ENCODE data around the gene UQCRC1.

UQCRC1 gene

GRCh38 chr3:48600711-48601621 lies 8.5 kb downstream of the UQCRC1 start:
- FAIRE-seq, result no peak

DNA sequence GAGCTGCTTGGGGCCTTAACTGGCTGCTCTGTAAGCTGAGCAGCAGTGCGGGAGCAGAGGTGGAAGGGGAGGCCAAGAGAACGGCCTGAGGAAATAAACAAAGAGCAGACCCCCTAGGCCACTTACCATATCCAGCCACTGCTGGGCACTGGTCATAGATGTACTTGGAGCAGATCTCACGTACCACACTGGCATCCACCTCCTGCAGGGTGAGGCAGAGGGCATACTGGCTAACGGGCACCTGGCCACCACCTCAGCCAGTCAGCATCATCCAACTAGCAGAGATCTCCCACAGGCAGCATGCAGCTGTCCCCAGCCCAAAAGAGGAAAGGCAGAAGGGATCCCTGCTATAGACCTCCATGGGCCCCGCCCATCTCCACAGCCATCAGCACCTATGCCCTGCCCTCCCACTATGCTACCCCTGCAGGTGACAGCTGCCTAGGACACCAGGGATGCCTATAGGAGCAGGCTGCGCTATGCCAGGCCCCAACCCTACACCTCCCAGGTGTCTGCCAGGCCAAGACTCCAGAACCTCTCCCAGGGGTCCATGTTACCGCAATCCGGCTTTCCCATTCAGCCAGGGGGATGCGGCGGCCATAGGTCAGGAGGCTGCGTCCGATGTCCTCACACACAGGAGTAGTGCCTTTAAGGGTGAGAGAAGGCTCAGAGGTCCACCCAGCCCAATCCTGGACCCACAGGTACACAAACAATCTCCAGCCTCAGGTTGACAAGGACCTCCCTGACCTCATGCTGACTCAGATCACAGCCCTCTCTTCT lies 9.7 kb downstream of the UQCRC1 start:
- FAIRE-seq, result no peak
- DNase-seq (ENCODE audit: insufficient read length, low spot score), result no peak

More at GRCh38 chr3:48600711-48601621, 8.5 kb downstream of the UQCRC1 start:
- DNase-seq (ENCODE audit: insufficient read length, low spot score), result no peak

DNA sequence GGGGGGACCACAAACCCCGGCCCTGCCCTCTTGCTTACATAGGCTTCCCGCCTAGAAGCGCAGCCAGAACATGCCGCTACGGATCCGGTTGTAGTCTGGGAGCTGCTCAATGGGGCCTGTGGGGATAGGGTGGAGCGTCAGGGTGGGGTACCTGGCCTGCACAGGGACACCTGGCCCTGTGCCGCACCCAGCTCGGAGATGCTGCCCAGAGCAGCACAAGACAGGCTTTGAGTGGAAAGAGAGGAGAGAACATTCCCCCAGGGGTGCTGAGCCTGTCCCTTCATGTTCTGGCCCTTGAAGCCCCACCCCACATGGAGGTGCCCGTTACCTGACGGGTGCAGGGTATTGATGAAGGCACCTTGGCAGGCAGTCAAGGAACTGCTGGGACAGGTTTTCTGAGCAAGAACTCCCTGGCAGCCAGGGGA lies 10.4 kb downstream of the UQCRC1 start:
- DNase-seq (ENCODE audit: insufficient read length, low spot score) (no peak), FAIRE-seq (no peak)

GRCh38 chr3:48598323-48599076 lies 10.9 kb downstream of the UQCRC1 start:
- FAIRE-seq, result no peak
- no peak for DNase-seq (ENCODE audit: insufficient read length, low spot score)

GRCh38 chr3:48597408-48597800 lies 12.0 kb downstream of the UQCRC1 start:
- no peak for FAIRE-seq
- DNase-seq (ENCODE audit: insufficient read length, low spot score), result no peak

GRCh38 chr3:48596676-48597407 lies 12.6 kb downstream of the UQCRC1 start:
- no peak for FAIRE-seq
- DNase-seq (ENCODE audit: insufficient read length, low spot score), result no peak

DNA sequence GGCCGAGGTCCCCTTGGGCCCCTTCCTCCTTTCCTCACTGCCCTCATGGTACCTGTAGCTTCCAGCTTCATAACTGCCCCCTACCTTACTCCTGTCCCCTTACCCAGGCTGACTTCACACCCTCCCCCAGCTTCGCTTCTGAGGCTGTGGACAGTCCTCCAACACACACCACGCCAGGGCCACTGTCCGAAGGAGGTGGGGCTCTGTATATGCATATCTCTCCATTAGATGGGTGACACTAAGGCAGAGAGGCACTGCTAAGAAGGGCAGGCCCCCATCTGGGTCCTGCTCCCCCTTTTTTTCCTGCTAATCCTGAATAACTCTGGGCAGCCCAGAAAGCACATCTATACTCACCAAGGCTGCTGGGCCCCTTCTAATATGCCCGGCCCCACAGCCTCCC lies 13.3 kb downstream of the UQCRC1 start:
- FAIRE-seq (no peak), DNase-seq (ENCODE audit: insufficient read length, low spot score) (no peak)

DNA sequence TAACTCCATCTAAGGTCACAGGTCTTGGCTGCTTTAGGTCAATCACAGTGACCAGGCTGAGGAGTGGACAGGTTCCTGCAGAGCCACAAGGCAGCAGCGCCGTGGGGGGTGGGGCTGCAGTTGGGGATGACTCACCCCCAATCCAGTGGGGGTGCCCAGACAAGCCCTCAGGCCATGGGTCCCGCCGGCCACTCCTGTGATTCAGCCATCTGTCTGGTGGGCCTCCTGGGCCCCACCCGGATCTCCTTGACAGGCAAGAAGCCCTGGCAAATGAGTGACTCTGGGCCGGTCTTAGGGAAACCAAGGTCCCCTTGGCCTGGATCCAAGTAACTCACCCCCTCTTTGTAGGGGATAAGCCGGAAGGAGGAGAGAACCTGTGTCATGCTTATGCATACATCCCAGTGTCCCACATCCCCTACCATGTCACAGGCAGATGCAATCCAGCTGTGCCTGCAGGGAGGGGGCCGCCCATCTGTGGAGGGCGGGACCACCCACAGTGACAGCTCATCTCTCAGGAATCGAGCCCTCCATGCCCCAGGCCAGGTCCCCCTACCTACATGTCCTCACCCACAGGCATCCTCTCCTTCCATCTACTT lies 13.8 kb downstream of the UQCRC1 start:
- FAIRE-seq, result no peak
- DNase-seq (ENCODE audit: insufficient read length, low spot score), result no peak

GRCh38 chr3:48595075-48595525 lies 14.3 kb downstream of the UQCRC1 start, which contains the start of gene COL7A1:
Gene COL7A1 (minus strand): TSS chr3:48595329. CDS start chr3:48595159, 170 bp downstream.
- DNase-seq (ENCODE audit: insufficient read length, low spot score) (no peak), FAIRE-seq (no peak)

DNA sequence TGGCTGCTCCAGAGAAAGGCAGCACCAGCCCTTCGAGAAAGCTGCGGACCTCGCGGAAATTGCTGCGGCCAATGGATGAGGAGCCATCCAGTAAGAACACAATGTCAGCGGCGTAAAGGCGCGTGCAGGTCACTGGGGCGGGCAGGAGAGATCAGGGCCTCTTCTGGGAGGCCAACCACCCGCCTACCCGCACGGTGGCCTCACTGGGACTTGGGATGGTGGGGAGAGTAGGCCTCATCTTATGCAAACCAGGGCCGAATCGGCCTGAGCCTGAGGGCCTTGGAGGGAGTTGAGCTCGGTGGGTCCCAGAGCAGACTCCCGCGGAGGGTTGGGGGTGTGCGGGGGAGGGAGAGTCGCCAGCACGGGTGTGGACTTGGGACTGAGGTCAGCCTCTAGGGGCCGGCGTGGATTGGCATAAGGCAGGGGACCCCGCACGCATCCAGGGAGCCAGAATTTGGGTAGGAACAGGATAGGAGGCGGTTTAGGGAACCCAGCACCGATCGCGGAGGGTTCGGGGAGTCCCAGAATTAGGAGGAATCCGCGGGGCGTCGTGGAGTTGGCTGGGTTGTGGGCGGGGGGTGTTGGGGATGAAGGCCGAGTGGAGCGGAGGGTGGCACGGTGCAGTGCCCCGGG lies 14.9 kb downstream of the UQCRC1 start:
- DNase-seq (ENCODE audit: insufficient read length, low spot score), result no peak
- no peak for FAIRE-seq

GRCh38 chr3:48593337-48593736 lies 16.1 kb downstream of the UQCRC1 start:
- DNase-seq (ENCODE audit: insufficient read length, low spot score) (no peak), FAIRE-seq (no peak)

DNA sequence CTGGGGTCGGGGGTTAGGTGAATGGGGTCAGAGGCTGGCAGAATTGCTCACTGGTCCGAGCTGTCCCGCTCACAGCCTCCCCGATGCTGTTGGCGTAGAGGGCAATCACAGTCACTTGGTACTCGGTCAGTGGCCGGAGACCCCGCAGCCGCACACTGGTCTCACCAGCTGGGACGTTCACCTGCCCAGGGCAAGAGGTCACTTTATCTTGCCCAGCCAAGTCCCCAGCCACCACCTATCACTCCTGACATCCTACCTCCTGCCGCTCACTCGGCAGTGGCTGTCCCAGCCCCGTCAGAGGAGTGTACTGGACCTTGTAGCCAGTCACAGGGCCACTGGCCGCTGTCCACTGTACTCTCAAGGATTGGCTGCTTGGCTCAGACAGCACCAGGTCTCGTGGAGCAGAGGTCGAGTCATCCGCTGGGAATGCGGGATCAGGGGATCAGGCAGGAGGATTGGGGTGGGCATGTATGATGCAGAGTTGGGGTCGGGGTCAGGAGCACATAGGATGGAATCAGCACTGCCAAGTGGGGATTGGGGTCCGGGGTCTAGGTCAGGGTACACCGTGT lies 16.8 kb downstream of the UQCRC1 start:
- no peak for FAIRE-seq
- no peak for DNase-seq (ENCODE audit: insufficient read length, low spot score)

DNA sequence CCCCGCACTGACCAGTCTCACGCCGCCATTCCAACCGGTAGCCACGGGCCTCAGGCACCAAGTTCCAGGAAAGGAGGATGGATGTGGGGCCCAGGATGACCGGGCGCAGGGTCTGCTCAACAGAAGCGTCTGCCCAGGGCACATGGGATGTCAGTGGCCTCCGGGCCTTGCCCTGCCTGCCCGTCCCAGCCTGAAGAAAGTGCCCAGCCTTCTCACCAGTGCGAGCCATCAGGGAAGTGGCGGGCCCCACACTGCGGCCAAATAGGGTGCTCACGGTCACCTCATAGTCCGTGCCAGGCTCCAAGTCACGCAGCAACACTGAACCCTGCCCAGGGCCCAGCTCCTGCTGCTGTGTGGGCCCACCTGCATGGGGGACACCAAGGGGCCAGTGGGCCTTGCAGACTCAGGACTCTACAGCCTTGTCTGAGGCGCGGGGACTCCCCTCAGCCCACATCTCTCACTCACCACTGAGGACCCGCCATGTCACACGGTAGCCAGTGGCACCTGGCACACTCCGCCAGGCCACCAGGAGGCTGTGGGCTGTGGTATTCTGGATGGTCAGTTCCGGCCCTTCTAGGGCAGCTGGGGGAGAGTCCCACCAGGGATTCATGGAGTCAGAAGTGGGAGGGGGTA lies 17.4 kb downstream of the UQCRC1 start:
- FAIRE-seq (no peak), DNase-seq (ENCODE audit: insufficient read length, low spot score) (no peak)

- FAIRE-seq (no peak), DNase-seq (ENCODE audit: insufficient read length, low spot score) (no peak)
Measured at GRCh38 chr3:48591436-48591835, 18.0 kb downstream of the UQCRC1 start.

DNA sequence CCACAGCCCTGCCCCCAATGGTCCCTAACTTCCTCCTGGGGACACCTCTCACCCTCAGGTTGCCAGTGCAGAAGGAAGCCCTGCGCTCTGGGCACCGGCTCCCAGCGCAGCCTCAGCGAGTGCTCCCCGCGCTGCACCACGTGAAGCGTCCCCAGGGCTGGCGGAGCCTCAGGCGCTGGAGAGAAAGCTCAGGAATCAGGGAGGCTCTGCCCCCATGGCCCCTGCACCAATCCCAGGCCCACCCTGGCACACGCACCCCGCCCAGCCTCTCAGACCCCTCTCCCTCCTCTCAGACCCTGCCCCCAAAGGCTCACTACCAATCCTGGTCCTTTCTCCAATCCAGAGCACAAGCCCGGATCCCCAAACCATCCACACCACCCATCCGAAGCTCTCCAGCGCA lies 21.2 kb downstream of the UQCRC1 start:
- DNase-seq (ENCODE audit: insufficient read length, low spot score) (no peak), FAIRE-seq (no peak)

- no peak for FAIRE-seq
- DNase-seq (ENCODE audit: insufficient read length, low spot score), result no peak
Measured at GRCh38 chr3:48587686-48588085, 21.8 kb downstream of the UQCRC1 start.

- FAIRE-seq, result no peak
- no peak for DNase-seq (ENCODE audit: insufficient read length, low spot score)
Measured at GRCh38 chr3:48585411-48585810, 24.0 kb downstream of the UQCRC1 start.

GRCh38 chr3:48584836-48585235 lies 24.6 kb downstream of the UQCRC1 start:
- no peak for DNase-seq (ENCODE audit: insufficient read length, low spot score)
- no peak for FAIRE-seq
